Neural cell (in vitro differentiated cells): ENCODE measurements around the gene SLC38A1. TPM values are rescaled to one million over a fixed set of nuclear protein-coding genes. Genes with fewer than 3 reads are reported as not detected.

Experiments
- polyA plus RNA-seq: library from polyadenylated mRNA; depleted of rRNA; stranded (reverse); fragments of >200 nt; gene quantifications from 2 replicates; pipeline ENCODE4 v1.2.3, GENCODE V29; 2014

SLC38A1 gene
- polyA plus RNA-seq, 1 donor from 2014 or later: 124 TPM

Other genes starting within 250 kb of the SLC38A1 start
- 143 and 148 TPM in 2 replicates for gene SLC38A2, start 103.7 kb upstream of the SLC38A1 start, polyA plus RNA-seq